HepG2 (cell line): ENCODE results near the gene HSD3B7. TPM values are rescaled to one million over a fixed set of nuclear protein-coding genes. Genes with fewer than 3 reads are reported as not detected.

Experiments used
- ELF3 ChIP-seq: IDR thresholded peaks from 2 replicates; pipeline ENCODE4 v1.6.1; 2016; ENCODE audit warnings: missing genetic modification reagents, missing compliant biosample characterization
- GZF1 ChIP-seq: sonication (generic); formaldehyde crosslinking; IDR thresholded peaks from 2 replicates; pipeline ENCODE4 v1.5.1; 2020; ENCODE audit warnings: mild to moderate bottlenecking, missing genetic modification reagents
- HNRNPUL1 ChIP-seq: fragments of 200-400 bp; formaldehyde crosslinking; IDR thresholded peaks from 2 replicates; pipeline ENCODE4 v1.6.1; 2017; ENCODE audit warnings: low read depth, mild to moderate bottlenecking, low read length, moderate library complexity
- PAWR ChIP-seq: sonication (generic); formaldehyde crosslinking; IDR thresholded peaks from 2 replicates; pipeline ENCODE4 v1.4.0; 2020; ENCODE audit warnings: missing genetic modification reagents, mild to moderate bottlenecking, borderline replicate concordance
- SCMH1 ChIP-seq: sonication (generic); formaldehyde crosslinking; IDR thresholded peaks from 2 replicates; pipeline ENCODE4 v1.9.0; 2021; ENCODE audit warnings: missing genetic modification reagents, mild to moderate bottlenecking, borderline replicate concordance
- SIN3A ChIP-seq: IDR thresholded peaks from 2 replicates; pipeline ENCODE4 v1.6.1; 2011; ENCODE audit warnings: low read depth, mild to moderate bottlenecking, control low read depth, low read length, borderline replicate concordance
- STAT5B ChIP-seq: sonication (generic); formaldehyde crosslinking; IDR thresholded peaks from 2 replicates; pipeline ENCODE4 v1.4.0; 2020; ENCODE audit warnings: missing genetic modification reagents
- XBP1 ChIP-seq: sonication (generic); formaldehyde crosslinking; IDR thresholded peaks from 2 replicates; pipeline ENCODE4 v1.5.0; 2020; ENCODE audit warnings: missing genetic modification reagents
- ZFYVE20 ChIP-seq: sonication (generic); formaldehyde crosslinking; IDR thresholded peaks from 2 replicates; pipeline ENCODE4 v1.8.0; 2023; ENCODE audit warnings: low read depth, mild to moderate bottlenecking, moderate library complexity, missing genetic modification reagents, borderline replicate concordance
- ZKSCAN1 ChIP-seq: fragments of 150-350 bp; IDR thresholded peaks from 2 replicates; pipeline ENCODE4 v1.6.1; 2014; ENCODE audit warnings: low read length
- ZNF607 ChIP-seq: sonication (generic); formaldehyde crosslinking; IDR thresholded peaks from 2 replicates; pipeline ENCODE4 v1.5.1; 2020; ENCODE audit warnings: missing genetic modification reagents, mild to moderate bottlenecking, borderline replicate concordance
- ZNF660 ChIP-seq: sonication (generic); formaldehyde crosslinking; IDR thresholded peaks from 2 replicates; pipeline ENCODE4 v1.5.1; 2020; ENCODE audit warnings: mild to moderate bottlenecking, low read depth, missing genetic modification reagents, borderline replicate concordance
- ZNF691 ChIP-seq: sonication (generic); formaldehyde crosslinking; IDR thresholded peaks from 2 replicates; pipeline ENCODE4 v1.4.0; 2020; ENCODE audit warnings: missing genetic modification reagents, low read depth, mild to moderate bottlenecking, borderline replicate concordance
- polyA plus RNA-seq, 8 experiments: library from polyadenylated mRNA; depleted of rRNA in 3 of 8; stranded (reverse) in 7 of 8; unstranded in 1 of 8; fragments of >200 nt; fragmentation: Illumina TruSeq in 4 of 8; extraction: Trizol in 4 of 8; gene quantifications; 2 replicates each; pipeline versions ENCODE4 v1.2.1 to v1.2.3, GENCODE V29; 2011 to 2016; ENCODE audit warnings: low read depth in 4 of 8, missing spikeins in 1 of 8, mixed read lengths in 1 of 8; ENCODE audit not compliant: insufficient read depth in 1 of 8
- total RNA-seq, 5 experiments: library from RNA; depleted of rRNA; stranded (reverse); fragments of >200 nt; fragmentation: Illumina TruSeq; extraction: Trizol; gene quantifications; 2 replicates each; pipeline ENCODE4 v1.2.3, GENCODE V29; 2016; ENCODE audit warnings: low read depth in 1 of 5
- TF ChIP-seq, protein P1 (sequence below): sonication (generic); formaldehyde crosslinking; conservative IDR thresholded peaks from 2 replicates; pipeline ENCODE4 v1.4.0; 2020; ENCODE audit warnings: missing genetic modification reagents
- TF ChIP-seq, protein P2 (sequence below): sonication (generic); formaldehyde crosslinking; IDR thresholded peaks from 2 replicates; pipeline ENCODE4 v1.4.0; 2020; ENCODE audit warnings: mild to moderate bottlenecking, missing genetic modification reagents
- TF ChIP-seq, protein P3 (sequence below): sonication (generic); formaldehyde crosslinking; IDR thresholded peaks from 2 replicates; pipeline ENCODE4 v1.4.0; 2020; ENCODE audit warnings: mild to moderate bottlenecking, missing genetic modification reagents

HSD3B7 gene
- total and polyA plus RNA-seq, 2 of the 13 experiments (the other 11 are each of a cell fraction or from before 2014, with no cell fraction given): 32.9 to 69.7 TPM

GRCh38 chr16:30949650-30950515 is 35.1 kb upstream of the HSD3B7 start (continued):
- TF ChIP-seq, protein P1, sequence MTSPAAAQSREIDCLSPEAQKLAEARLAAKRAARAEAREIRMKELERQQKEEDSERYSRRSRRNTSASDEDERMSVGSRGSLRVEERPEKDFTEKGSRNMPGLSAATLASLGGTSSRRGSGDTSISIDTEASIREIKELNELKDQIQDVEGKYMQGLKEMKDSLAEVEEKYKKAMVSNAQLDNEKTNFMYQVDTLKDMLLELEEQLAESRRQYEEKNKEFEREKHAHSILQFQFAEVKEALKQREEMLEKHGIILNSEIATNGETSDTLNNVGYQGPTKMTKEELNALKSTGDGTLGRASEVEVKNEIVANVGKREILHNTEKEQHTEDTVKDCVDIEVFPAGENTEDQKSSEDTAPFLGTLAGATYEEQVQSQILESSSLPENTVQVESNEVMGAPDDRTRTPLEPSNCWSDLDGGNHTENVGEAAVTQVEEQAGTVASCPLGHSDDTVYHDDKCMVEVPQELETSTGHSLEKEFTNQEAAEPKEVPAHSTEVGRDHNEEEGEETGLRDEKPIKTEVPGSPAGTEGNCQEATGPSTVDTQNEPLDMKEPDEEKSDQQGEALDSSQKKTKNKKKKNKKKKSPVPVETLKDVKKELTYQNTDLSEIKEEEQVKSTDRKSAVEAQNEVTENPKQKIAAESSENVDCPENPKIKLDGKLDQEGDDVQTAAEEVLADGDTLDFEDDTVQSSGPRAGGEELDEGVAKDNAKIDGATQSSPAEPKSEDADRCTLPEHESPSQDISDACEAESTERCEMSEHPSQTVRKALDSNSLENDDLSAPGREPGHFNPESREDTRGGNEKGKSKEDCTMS (CRISPR knock-in tag): 0 out of 2 replicates have a peak, but pooled peaks have one; percentile 31
- TF ChIP-seq ZFYVE20 (CRISPR knock-in tag) (no peak), ZNF660 (peak; percentile 20; the same call in 1 of the 2 replicates), ELF3 (CRISPR knock-in tag) (peak; percentile 96), STAT5B (CRISPR knock-in tag) (peak; percentile 68; the same call in 1 of the 2 replicates), SIN3A (peak; percentile 88; the same call in 1 of the 2 replicates), PAWR (CRISPR knock-in tag) (0 out of 2 replicates have a peak, but pooled peaks have one; percentile 69), SCMH1 (no peak), ZNF691 (CRISPR knock-in tag) (peak; percentile 96), ZKSCAN1 (no peak), ZNF607 (CRISPR knock-in tag) (peak; percentile 72; the same call in 1 of the 2 replicates), HNRNPUL1 (no peak), GZF1 (CRISPR knock-in tag) (no peak; the same call in 1 of the 2 replicates), XBP1 (CRISPR knock-in tag) (no peak)
- TF ChIP-seq, protein P2, sequence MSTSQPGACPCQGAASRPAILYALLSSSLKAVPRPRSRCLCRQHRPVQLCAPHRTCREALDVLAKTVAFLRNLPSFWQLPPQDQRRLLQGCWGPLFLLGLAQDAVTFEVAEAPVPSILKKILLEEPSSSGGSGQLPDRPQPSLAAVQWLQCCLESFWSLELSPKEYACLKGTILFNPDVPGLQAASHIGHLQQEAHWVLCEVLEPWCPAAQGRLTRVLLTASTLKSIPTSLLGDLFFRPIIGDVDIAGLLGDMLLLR: peak; percentile 19; the same call in 1 of the 2 replicates
- TF ChIP-seq, protein P3, sequence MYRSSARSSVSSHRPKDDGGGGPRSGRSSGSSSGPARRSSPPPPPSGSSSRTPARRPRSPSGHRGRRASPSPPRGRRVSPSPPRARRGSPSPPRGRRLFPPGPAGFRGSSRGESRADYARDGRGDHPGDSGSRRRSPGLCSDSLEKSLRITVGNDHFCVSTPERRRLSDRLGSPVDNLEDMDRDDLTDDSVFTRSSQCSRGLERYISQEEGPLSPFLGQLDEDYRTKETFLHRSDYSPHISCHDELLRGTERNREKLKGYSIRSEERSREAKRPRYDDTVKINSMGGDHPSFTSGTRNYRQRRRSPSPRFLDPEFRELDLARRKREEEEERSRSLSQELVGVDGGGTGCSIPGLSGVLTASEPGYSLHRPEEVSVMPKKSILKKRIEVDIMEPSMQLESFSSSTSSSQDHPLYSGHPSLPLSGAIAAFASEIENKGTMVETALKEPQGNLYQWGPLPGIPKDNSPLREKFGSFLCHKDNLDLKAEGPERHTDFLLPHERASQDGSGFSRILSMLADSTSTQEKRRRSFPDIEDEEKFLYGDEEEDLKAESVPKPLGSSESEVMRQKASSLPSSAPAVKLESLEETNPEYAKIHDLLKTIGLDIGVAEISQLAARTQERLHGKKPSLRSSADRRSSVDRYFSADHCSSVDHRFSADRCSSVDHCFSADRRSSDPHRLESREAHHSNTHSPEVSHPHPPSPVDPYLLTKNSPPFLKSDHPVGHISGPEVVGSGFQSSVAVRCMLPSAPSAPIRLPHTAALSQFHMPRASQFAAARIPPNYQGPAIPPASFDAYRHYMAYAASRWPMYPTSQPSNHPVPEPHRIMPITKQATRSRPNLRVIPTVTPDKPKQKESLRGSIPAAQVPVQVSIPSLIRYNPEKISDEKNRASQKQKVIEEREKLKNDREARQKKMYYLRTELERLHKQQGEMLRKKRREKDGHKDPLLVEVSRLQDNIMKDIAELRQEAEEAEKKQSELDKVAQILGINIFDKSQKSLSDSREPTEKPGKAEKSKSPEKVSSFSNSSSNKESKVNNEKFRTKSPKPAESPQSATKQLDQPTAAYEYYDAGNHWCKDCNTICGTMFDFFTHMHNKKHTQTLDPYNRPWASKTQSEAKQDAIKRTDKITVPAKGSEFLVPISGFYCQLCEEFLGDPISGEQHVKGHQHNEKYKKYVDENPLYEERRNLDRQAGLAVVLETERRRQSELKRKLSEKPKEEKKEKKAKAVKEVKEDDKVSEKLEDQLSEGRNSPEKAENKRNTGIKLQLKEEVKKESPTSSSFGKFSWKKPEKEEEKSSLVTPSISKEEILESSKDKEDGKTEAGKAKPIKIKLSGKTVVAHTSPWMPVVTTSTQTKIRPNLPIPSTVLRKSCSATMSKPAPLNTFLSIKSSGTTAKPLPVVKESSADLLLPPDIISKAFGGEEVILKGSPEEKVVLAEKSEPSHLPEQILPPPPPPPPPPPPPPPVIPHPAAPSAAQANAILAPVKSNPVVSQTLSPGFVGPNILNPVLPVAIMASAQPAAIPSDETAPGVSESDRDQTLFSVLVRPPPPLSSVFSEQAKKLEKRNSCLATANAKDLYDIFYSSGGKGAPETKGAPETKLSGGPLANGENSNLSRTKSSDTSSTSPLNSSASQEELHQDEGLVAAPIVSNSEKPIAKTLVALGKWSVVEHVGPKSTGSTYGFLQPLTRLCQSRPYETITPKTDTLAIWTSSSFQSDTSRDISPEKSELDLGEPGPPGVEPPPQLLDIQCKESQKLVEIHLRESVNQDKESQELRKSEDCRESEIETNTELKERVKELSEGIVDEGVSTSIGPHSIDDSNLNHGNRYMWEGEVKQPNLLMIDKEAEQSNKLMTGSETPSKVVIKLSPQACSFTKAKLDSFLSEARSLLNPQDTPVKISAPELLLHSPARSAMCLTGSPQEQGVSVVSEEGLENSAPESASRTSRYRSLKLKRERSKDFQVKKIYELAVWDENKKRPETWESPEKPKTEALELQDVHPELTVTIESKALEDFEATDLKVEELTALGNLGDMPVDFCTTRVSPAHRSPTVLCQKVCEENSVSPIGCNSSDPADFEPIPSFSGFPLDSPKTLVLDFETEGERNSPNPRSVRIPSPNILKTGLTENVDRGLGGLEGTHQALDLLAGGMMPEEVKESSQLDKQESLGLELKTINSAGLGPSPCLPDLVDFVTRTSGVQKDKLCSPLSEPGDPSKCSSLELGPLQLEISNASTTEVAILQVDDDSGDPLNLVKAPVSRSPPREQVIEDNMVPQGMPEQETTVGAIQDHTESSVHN (CRISPR knock-in tag): peak; percentile 85
